Transverse colon (tissue), 4 donors: ENCODE measurements around the gene DAO. TPM values are rescaled to one million over a fixed set of nuclear protein-coding genes. Genes with fewer than 3 reads are reported as not detected.
A peak's percentile ranks its signal among the peaks of the same experiment; 100 is the strongest.
"Not testable (repeated sequence)": the region's sequence is repeated elsewhere in the genome, so short reads cannot be mapped to it uniquely, and the experiment has no call there.

Experiments
- DNase-seq: peaks from one replicate; pipeline ENCODE4 v3.0.0-alpha.2; 2019
- H3K27ac ChIP-seq, 4 donors: fragments of 200-600 bp; sonication (generic); 2 replicates each; pipeline ENCODE4 v1.5.1; 2016 to 2018; ENCODE audit warnings: inconsistent platforms in 4 of 4
- H3K27me3 ChIP-seq: fragments of 200-600 bp; sonication (generic); 2 replicates; pipeline ENCODE4 v1.5.1; 2017; ENCODE audit warnings: inconsistent platforms
- H3K36me3 ChIP-seq, 4 donors: fragments of 200-600 bp; sonication (generic); 2 replicates each; pipeline ENCODE4 v1.5.1; 2017 to 2019; ENCODE audit warnings: inconsistent platforms in 4 of 4
- H3K4me1 ChIP-seq, 4 donors: fragments of 200-600 bp; sonication (generic); 2 replicates each; pipeline ENCODE4 v1.5.1; 2017 to 2020; ENCODE audit warnings: inconsistent platforms in 4 of 4
- H3K4me3 ChIP-seq, 4 donors: fragments of 200-600 bp; sonication (generic); 1 replicate in 1 of 4; 2 replicates in 3 of 4; pipeline versions ENCODE4 v1.5.1 to v1.6.1; 2017 to 2019; ENCODE audit warnings: inconsistent platforms in 4 of 4
- H3K9me3 ChIP-seq, 2 donors: fragments of 200-600 bp; sonication (generic); 2 replicates each; pipeline ENCODE4 v1.5.1; 2017 to 2019; ENCODE audit warnings: inconsistent platforms in 2 of 2
- CTCF ChIP-seq, 5 experiments: fragments of 200-600 bp in 3 of 5; fragments of 450-650 bp in 2 of 5; sonication (generic) in 3 of 5; IDR thresholded peaks; 1 replicate in 2 of 5; 2 replicates in 3 of 5; pipeline ENCODE4 v1.5.1; 2016 to 2017; ENCODE audit warnings: antibody characterized with exemption in 5 of 5, inconsistent platforms in 3 of 5, mild to moderate bottlenecking in 2 of 5, moderate library complexity in 1 of 5
- EP300 ChIP-seq: sonication (generic); formaldehyde crosslinking; IDR thresholded peaks from one replicate; pipeline ENCODE4 v1.6.1; 2017; ENCODE audit warnings: antibody characterized with exemption, low read depth
- POLR2A ChIP-seq: fragments of 450-650 bp; IDR thresholded peaks from one replicate; pipeline ENCODE4 v1.6.1; 2016; ENCODE audit warnings: antibody characterized with exemption, mild to moderate bottlenecking, moderate library complexity
- POLR2AphosphoS5 ChIP-seq, 3 donors: sonication (generic); formaldehyde crosslinking; IDR thresholded peaks; one replicate each; pipeline ENCODE4 v1.6.1; 2016; ENCODE audit warnings: antibody characterized with exemption in 3 of 3
- WGBS, 2 donors: methylation state at CpG; one replicate each; pipeline ENCODE4 v1.1.5; 2018; ENCODE audit warnings: low coverage in 1 of 2; 5-methylcytosine and 5-hydroxymethylcytosine counted together
- in situ Hi-C, 4 donors: fragments of 200-750 bp; cut with MboI; loops; one replicate each; pipeline versions ENCODE4 v1.15.0 to v1.15.1; 2017; ENCODE audit warnings: low sequenced_read_pairs in 3 of 4, low pct_ligation_motif_present in 1 of 4, low pct_unique_long_range_greater_than_20kb in 1 of 4
- intact Hi-C: fragments of 100-400 bp; cut with DNase I; formaldehyde crosslinking; loops from one replicate; pipeline ENCODE4 v1.15.1; 2023; ENCODE audit warnings: low total_unique reads
- total RNA-seq, 4 donors: library from RNA; depleted of rRNA; stranded (reverse); fragments of >200 nt; gene quantifications; one replicate each; pipeline ENCODE4 v1.1.0, GENCODE V29; 2016

Gene DAO
- total RNA-seq, 4 donors from 2014 or later: 3.7 to 7.1 (median 4.4) TPM; not detected in 1

- in situ Hi-C loops (no loop called here), intact Hi-C loops (no loop called here)
- H3K4me3 ChIP-seq: no peak overlapping the region
- no peaks in the 10 kb centered on the region for H3K27me3 ChIP-seq
- peak overlapping the region; percentile 83 to 88 (median 85) for H3K27ac ChIP-seq
- H3K4me1 ChIP-seq: peaks cover 20 to 48% (median 32%) of the 10 kb centered on the region in 4 donors
- H3K36me3 ChIP-seq: peaks cover 0 to 6% (median 2%) of the 10 kb centered on the region in 4 donors
- 50 to 81% methylated on average over 4 to 14 of the region's 14 CpGs for WGBS, 2 donors
- no peak for TF ChIP-seq CTCF (IDR thresholded peaks at IDR 0.05)
- TF ChIP-seq POLR2AphosphoS5 (IDR thresholded peaks at IDR 0.05): peak; percentile 77 to 85 (median 79)
- TF ChIP-seq POLR2A: peak; percentile 47
- TF ChIP-seq EP300: peak; percentile 45
- DNase-seq: peak; percentile 78
- no peaks in the 10 kb centered on the region for H3K9me3 ChIP-seq
Observed at GRCh38 chr12:108838194-108839017, 41.5 kb upstream of the DAO start.

GRCh38 chr12:108839018-108839889 is 40.6 kb upstream of the DAO start:
- no peak for DNase-seq
- intact Hi-C loops: no loop called here
- no peaks in the 10 kb centered on the region for H3K27me3 ChIP-seq
- in situ Hi-C loops: no loop called here
- peaks cover 16 to 40% (median 25%) of the 10 kb centered on the region in 4 donors for H3K4me1 ChIP-seq
- WGBS, 2 donors: 62% methylated on average over 6 of the region's 6 CpGs; no CpG with 5 or more reads in 1 of the 2 donors
- H3K27ac ChIP-seq: peak overlapping the region; percentile 83 to 88 (median 85)
- TF ChIP-seq EP300: no peak
- peak in 1 of 3 donors; percentile 30 for TF ChIP-seq POLR2AphosphoS5 (IDR thresholded peaks at IDR 0.05)
- TF ChIP-seq POLR2A: no peak
- H3K9me3 ChIP-seq: no peaks in the 10 kb centered on the region
- H3K36me3 ChIP-seq: peaks cover 0 to 5% (median 2%) of the 10 kb centered on the region in 4 donors
- H3K4me3 ChIP-seq: no peak overlapping the region

- intact Hi-C loops (no loop called here), in situ Hi-C loops (no loop called here)
- no peaks in the 10 kb centered on the region for H3K9me3 ChIP-seq
- TF ChIP-seq POLR2A (no peak), POLR2AphosphoS5 (IDR thresholded peaks at IDR 0.05) (no peak), EP300 (no peak), CTCF (IDR thresholded peaks at IDR 0.05) (no peak)
- H3K27me3 ChIP-seq: no peaks in the 10 kb centered on the region
- no peak for DNase-seq
- WGBS, 2 donors: 79% methylated on average over 10 of the region's 10 CpGs; no CpG with 5 or more reads in 1 of the 2 donors
- no peak overlapping the region for H3K4me3 ChIP-seq
- peaks cover 0 to 3% (median 0%) of the 10 kb centered on the region in 4 donors for H3K36me3 ChIP-seq
- H3K4me1 ChIP-seq: peaks cover 16 to 37% (median 24%) of the 10 kb centered on the region in 4 donors
- peak overlapping the region; percentile 83 to 88 (median 85) for H3K27ac ChIP-seq
Observed at GRCh38 chr12:108839890-108840230, 40.0 kb upstream of the DAO start.

- intact Hi-C loops (no loop called here), in situ Hi-C loops (no loop called here)
- H3K27me3 ChIP-seq: no peaks in the 10 kb centered on the region
- no peak overlapping the region for H3K4me3 ChIP-seq
- peak overlapping the region; percentile 83 to 88 (median 85) for H3K27ac ChIP-seq
- 75 to 76% methylated on average over 10 to 20 of the region's 20 CpGs for WGBS, 2 donors
- no peaks in the 10 kb centered on the region for H3K9me3 ChIP-seq
- H3K36me3 ChIP-seq: peaks cover 0 to 3% (median 0%) of the 10 kb centered on the region in 4 donors
- no peak for DNase-seq
- peaks cover 17 to 37% (median 24%) of the 10 kb centered on the region in 4 donors for H3K4me1 ChIP-seq
- TF ChIP-seq POLR2AphosphoS5 (IDR thresholded peaks at IDR 0.05): no peak
- no peak for TF ChIP-seq CTCF (IDR thresholded peaks at IDR 0.05)
- TF ChIP-seq EP300: no peak
- no peak for TF ChIP-seq POLR2A
Observed at GRCh38 chr12:108840605-108841332, 39.1 kb upstream of the DAO start.

- Histone ChIP-seq H3K4me1 (peaks cover 18 to 37% (median 28%) of the 10 kb centered on the region in 4 donors), H3K27ac (peak overlapping the region in 1 of 4 donors; percentile 11)
- WGBS, 2 donors: 76 to 93% methylated on average over 2 to 4 of the region's 4 CpGs
- in situ Hi-C loops, H3K36me3 ChIP-seq, H3K9me3 ChIP-seq, H3K4me3 ChIP-seq, DNase-seq, H3K27me3 ChIP-seq, intact Hi-C loops: not testable (repeated sequence)
Observed at GRCh38 chr12:108841825-108842224, 38.1 kb upstream of the DAO start.
